ENCODE data around the gene AP2M1. TPM values are rescaled to one million over a fixed set of nuclear protein-coding genes. Genes with fewer than 3 reads are reported as not detected.

Gene AP2M1
- total and polyA plus RNA-seq, 8 donors, result 296 to 405 (median 344) TPM

DNA sequence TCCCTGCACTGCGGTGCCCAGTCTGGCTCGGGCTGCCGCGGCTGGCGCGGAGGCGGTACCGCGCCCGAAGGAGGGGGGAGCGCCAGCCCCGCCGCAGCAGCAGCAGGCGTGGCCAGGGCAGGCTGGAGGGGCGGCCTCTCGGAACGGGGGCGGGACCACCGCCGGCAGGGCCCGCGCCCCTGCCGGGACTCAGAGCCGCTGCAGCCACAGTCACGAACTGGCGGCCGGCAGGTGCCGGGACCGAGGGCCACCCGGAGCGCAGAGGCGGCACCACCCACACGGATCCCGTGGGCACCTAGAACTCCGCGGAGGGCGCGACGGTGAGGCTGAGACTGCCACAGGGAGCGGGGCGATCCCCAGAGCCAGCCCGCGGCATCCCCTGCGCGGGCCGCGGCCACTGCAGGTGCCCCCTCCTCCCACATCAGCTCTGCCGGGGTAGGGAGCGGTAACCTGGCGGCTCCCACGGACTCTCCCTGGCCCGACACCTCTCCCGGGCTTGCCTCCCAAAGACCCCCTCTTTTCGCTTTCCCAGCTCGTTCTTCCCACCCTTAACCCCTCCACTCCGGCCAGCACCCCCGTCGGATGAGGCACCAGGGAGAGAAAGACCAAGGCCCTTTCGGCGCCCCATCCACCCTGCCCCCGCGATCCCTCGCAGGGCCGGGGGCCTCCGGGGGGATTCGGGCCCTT lies 54.9 kb downstream of the AP2M1 start, which contains the start of gene VWA5B2:
VWA5B2 (plus strand) TSS at position 192 of the 687 bp plus-strand sequence. CDS start 944 bp downstream, outside the sequence.
- peaks cover 12 to 23% of the 10 kb centered on the region in 2 donors for H3K4me1 ChIP-seq
- peak in 2 of 4 donors; percentile 59 to 86 for DNase-seq
- no peak within 1 kb of the TSS for H3K27ac ChIP-seq
- intact Hi-C loops (cut with DNase I), result loop anchor here in 1 of 2 donors (10.0 kb wide), 1 partner anchor 85 kb away; no protein-coding TSS in a partner anchor
- H3K36me3 ChIP-seq, result no peaks in the 10 kb centered on the region
- H3K27me3 ChIP-seq, result peaks cover 46 to 98% of the 10 kb centered on the region in 2 donors
- H3K9me3 ChIP-seq, result no peaks in the 10 kb centered on the region
- TF ChIP-seq, protein P1, sequence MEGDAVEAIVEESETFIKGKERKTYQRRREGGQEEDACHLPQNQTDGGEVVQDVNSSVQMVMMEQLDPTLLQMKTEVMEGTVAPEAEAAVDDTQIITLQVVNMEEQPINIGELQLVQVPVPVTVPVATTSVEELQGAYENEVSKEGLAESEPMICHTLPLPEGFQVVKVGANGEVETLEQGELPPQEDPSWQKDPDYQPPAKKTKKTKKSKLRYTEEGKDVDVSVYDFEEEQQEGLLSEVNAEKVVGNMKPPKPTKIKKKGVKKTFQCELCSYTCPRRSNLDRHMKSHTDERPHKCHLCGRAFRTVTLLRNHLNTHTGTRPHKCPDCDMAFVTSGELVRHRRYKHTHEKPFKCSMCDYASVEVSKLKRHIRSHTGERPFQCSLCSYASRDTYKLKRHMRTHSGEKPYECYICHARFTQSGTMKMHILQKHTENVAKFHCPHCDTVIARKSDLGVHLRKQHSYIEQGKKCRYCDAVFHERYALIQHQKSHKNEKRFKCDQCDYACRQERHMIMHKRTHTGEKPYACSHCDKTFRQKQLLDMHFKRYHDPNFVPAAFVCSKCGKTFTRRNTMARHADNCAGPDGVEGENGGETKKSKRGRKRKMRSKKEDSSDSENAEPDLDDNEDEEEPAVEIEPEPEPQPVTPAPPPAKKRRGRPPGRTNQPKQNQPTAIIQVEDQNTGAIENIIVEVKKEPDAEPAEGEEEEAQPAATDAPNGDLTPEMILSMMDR (IDR thresholded peaks at IDR 0.05), result peak in 1 of 2 donors; percentile 37
- peak within 1 kb of the TSS; percentile 27 to 40 for H3K4me3 ChIP-seq
- ATAC-seq, result peak; percentile 84

DNA sequence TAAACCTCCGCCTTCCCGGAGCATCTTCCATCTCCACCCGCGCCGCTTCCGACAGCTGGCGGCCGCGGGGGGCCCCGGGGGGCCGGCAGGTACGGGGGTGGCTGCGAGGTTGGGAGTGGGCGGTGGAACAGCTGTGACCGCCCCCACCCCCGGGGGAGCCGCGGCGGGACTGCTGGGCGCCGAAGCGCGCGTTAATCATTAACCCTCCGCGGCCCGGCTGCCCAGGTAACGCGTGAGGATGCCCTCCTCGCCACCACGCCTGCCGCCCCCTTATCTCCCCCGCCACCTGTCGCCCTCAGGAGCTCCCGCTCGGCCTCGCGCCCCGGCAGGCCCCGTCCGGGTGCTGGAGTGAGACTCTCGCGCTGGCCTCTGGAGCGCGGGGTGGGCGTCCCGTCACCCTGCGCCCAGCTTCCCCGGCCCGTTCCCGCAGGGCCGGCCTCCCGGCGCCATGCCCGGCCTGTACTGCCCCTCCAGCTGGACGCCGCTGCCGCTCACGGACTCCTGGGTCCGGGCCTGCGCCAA lies 55.5 kb downstream of the AP2M1 start:
- no peak for ATAC-seq
- TF ChIP-seq, protein P1 (IDR thresholded peaks at IDR 0.05), result no peak
- intact Hi-C loops (cut with DNase I), result loop anchor here in 1 of 2 donors (10.0 kb wide), 1 partner anchor 85 kb away; no protein-coding TSS in a partner anchor
- Histone ChIP-seq H3K36me3 (no peaks in the 10 kb centered on the region), H3K4me1 (peaks cover 12 to 23% of the 10 kb centered on the region in 2 donors), H3K27me3 (peaks cover 46 to 99% of the 10 kb centered on the region in 2 donors), H3K27ac (no peak overlapping the region), H3K9me3 (no peaks in the 10 kb centered on the region), H3K4me3 (peak overlapping the region; percentile 27 to 40)
- DNase-seq, result peak in 1 of 4 donors; percentile 63

DNA sequence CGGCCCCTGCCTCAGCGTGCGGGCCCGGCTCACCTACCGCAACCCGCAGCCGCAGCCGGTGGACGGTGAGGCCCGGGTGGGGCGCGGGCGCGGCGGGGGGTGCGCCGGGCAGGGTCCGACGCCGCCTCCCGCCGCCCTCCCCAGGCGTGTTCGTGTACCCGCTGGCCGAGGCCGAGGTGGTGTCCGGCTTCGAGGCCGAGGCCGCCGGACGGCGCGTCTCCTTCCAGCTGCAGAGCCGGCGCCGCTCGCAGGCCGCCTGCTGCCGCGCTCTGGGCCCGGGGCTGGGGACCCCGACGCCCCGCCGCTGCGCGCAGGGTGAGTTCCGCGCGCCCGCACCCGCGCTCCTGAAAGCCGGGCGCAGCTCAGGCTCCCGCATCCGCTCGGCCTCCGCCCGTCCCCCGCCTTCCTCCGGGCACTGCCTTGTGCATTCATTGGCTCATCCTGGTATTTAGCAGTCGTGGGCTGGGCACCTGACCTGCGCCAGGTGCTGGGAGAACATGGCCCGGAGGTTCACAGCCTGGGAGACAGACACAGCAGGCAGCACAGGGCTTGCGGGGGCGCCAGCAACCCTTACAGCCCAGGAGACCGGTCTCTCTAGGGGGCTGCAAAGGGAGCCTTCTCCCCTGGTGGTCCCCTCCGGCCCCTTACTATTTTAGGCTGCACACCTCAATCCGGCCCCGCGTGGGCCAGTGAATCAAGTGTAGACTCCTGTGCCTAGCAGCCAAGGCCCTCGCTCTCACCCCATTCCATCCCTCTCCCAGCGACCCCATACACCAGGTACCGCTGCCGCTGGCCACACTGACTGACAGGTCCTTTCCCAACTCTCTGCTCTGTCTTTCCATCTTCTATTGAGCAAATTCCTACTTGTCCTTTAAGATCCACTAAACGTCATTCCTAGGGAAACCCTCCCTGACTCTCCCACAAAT lies 56.2 kb downstream of the AP2M1 start:
- DNase-seq (peak in 1 of 4 donors; percentile 78), ATAC-seq (peak; percentile 26)
- no peaks in the 10 kb centered on the region for H3K9me3 ChIP-seq
- intact Hi-C loops (cut with DNase I), result loop anchor here in 1 of 2 donors (10.0 kb wide), 1 partner anchor 86 kb away; no protein-coding TSS in a partner anchor
- peak overlapping the region in 1 of 2 donors; percentile 40 for H3K4me3 ChIP-seq
- H3K27me3 ChIP-seq, result peaks cover 46 to 92% of the 10 kb centered on the region in 2 donors
- TF ChIP-seq, protein P1 (IDR thresholded peaks at IDR 0.05), result no peak
- no peaks in the 10 kb centered on the region for H3K36me3 ChIP-seq
- H3K4me1 ChIP-seq, result peaks cover 12 to 23% of the 10 kb centered on the region in 2 donors
- H3K27ac ChIP-seq, result no peak overlapping the region

DNA sequence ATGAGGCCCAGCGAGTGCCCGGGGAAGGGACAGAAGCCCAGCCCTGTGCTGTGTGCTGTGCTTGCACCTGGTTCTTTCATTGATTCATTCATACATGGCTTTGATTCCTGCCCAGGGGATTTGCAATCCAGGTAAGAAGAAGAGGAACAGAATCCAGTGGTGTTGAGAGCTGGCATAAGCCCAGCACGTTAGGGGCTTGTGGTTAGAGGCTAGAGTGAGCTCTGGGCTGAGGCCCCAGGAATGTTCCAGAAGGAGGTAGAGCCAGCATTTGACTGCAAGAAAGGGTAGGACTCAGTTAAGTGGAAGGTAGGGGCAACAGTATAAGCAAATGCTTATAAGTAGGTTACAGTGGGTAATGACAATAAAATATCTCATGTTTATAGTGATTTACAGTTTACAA lies 57.0 kb downstream of the AP2M1 start:
- no peak for ATAC-seq
- TF ChIP-seq, protein P1 (IDR thresholded peaks at IDR 0.05), result no peak
- peaks cover 46 to 89% of the 10 kb centered on the region in 2 donors for H3K27me3 ChIP-seq
- H3K36me3 ChIP-seq, result no peaks in the 10 kb centered on the region
- no peaks in the 10 kb centered on the region for H3K9me3 ChIP-seq
- peaks cover 12 to 23% of the 10 kb centered on the region in 2 donors for H3K4me1 ChIP-seq
- no peak overlapping the region for H3K4me3 ChIP-seq
- no peak overlapping the region for H3K27ac ChIP-seq
- intact Hi-C loops (cut with DNase I), result loop anchor here in 1 of 2 donors (10.0 kb wide), 1 partner anchor 87 kb away; no protein-coding TSS in a partner anchor
- DNase-seq, result no peak
